Right lobe of liver (tissue), 6 donors: ENCODE results near the gene RECK. TPM values are rescaled to one million over a fixed set of nuclear protein-coding genes. Genes with fewer than 3 reads are reported as not detected.

Experiments used
- ATAC-seq, 4 donors: fragments of 200-7000 bp; cut with Tn5 transposase; one replicate each; pipeline ENCODE4 v1.9.1; 2020; ENCODE audit warnings: mild to moderate bottlenecking in 4 of 4, moderate library complexity in 4 of 4
- DNase-seq, 3 donors: peaks; one replicate each; pipeline ENCODE4 v3.0.0-alpha.2; 2020
- H3K27ac ChIP-seq, 3 donors: fragments of 200-600 bp; one replicate each; pipeline ENCODE4 v1.8.0; 2022
- H3K27me3 ChIP-seq, 2 donors: fragments of 200-600 bp; one replicate each; pipeline ENCODE4 v1.8.0; 2022
- H3K36me3 ChIP-seq, 4 donors: fragments of 200-600 bp; sonication (generic) in 1 of 4; one replicate each; pipeline versions ENCODE4 v1.5.1 to v1.8.0; 2017 to 2022; ENCODE audit warnings: control low read depth in 1 of 4
- H3K4me1 ChIP-seq, 4 donors: fragments of 200-600 bp; sonication (generic) in 1 of 4; one replicate each; pipeline versions ENCODE4 v1.5.1 to v1.8.0; 2017 to 2022; ENCODE audit warnings: control low read depth in 1 of 4
- H3K4me3 ChIP-seq, 3 donors: fragments of 200-600 bp; one replicate each; pipeline ENCODE4 v1.8.0; 2022
- H3K9me3 ChIP-seq, 4 donors: fragments of 200-600 bp; sonication (generic) in 1 of 4; one replicate each; pipeline versions ENCODE4 v1.5.1 to v1.8.0; 2017 to 2022; ENCODE audit warnings: control low read depth in 1 of 4
- POLR2A ChIP-seq: fragments of 450-650 bp; IDR thresholded peaks from one replicate; pipeline ENCODE4 v1.6.1; 2017; ENCODE audit warnings: antibody characterized with exemption, mild to moderate bottlenecking
- WGBS: methylation state at CpG from one replicate; pipeline ENCODE4 v1.1.6; 2018; ENCODE audit warnings: low coverage, low lambda C conversion rate; ENCODE audit not compliant: insufficient coverage; ENCODE audit errors: missing lambda C conversion rate; 5-methylcytosine and 5-hydroxymethylcytosine counted together
- intact Hi-C, 2 donors: fragments of 100-400 bp; cut with DNase I; formaldehyde crosslinking; loops; one replicate each; pipeline versions ENCODE4 v1.11.2 to v1.14.1; 2022
- total RNA-seq, 6 experiments: library from RNA; depleted of rRNA in 2 of 6; stranded (reverse); fragments of >200 nt in 2 of 6; fragmentation: NEBNext Ultra II Directional in 3 of 6; extraction: Animal tissue kit (Norgen Biotek cat#: 25700) in 3 of 6; gene quantifications; one replicate each; pipeline versions ENCODE4 v1.1.0 to v1.2.4, GENCODE V29; 2016 to 2023
- TF ChIP-seq, protein P1 (sequence below), 4 donors: fragments of 200-600 bp in 3 of 4; fragments of 450-650 bp in 1 of 4; IDR thresholded peaks; one replicate each; pipeline versions ENCODE4 v1.5.1 to v1.8.0; 2016 to 2022; ENCODE audit warnings: antibody characterized with exemption in 4 of 4, mild to moderate bottlenecking in 2 of 4
- donor health status: DM: no; HTN: yes; CAD: no.
- donor health status: DM: no; HTN: no; CAD: no.
- donor health status: DM: no; HTN: no; CAD: no.
- donor health status: DM: no; HTN: yes; CAD: no.
- donor health status: DM: no; HTN: yes; CAD: no.

Gene RECK
- total RNA-seq, 6 experiments from 2014 or later = 2.0 to 6.2 (median 2.6) TPM

DNA sequence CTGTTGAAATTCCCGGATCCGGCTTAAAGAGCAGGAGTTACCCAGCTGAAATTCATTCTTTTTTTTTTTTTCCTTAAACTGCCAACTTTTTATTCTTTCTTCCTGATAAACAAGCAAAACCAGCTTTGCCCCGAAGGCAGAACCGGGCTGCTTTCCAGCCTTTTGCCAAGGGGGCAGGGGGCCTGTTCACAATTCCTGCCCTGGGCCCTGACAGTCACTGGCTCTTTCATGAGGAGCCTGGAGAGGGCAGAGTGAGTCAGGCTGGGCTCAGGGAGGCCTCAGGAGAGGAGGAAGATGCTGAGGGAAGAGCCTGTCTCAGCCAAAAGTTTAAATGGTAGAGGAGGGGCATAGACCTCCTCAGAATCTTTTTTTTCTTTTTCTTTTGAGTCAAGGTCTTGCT is 104.6 kb downstream of the RECK start:
- Histone ChIP-seq H3K9me3 (no peaks in the 10 kb centered on the region), H3K4me3 (no peak overlapping the region), H3K4me1 (peaks cover 0 to 16% (median 3%) of the 10 kb centered on the region in 4 donors), H3K27me3 (peaks cover 0 to 6% of the 10 kb centered on the region in 2 donors), H3K36me3 (no peaks in the 10 kb centered on the region), H3K27ac (no peak overlapping the region)
- ATAC-seq (no peak), DNase-seq (no peak)
- intact Hi-C loops = no loop called here
- 85% methylated on average over 4 of the region's 4 CpGs for WGBS
- no peak for TF ChIP-seq POLR2A
- TF ChIP-seq, protein P1, sequence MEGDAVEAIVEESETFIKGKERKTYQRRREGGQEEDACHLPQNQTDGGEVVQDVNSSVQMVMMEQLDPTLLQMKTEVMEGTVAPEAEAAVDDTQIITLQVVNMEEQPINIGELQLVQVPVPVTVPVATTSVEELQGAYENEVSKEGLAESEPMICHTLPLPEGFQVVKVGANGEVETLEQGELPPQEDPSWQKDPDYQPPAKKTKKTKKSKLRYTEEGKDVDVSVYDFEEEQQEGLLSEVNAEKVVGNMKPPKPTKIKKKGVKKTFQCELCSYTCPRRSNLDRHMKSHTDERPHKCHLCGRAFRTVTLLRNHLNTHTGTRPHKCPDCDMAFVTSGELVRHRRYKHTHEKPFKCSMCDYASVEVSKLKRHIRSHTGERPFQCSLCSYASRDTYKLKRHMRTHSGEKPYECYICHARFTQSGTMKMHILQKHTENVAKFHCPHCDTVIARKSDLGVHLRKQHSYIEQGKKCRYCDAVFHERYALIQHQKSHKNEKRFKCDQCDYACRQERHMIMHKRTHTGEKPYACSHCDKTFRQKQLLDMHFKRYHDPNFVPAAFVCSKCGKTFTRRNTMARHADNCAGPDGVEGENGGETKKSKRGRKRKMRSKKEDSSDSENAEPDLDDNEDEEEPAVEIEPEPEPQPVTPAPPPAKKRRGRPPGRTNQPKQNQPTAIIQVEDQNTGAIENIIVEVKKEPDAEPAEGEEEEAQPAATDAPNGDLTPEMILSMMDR (IDR thresholded peaks at IDR 0.05) = no peak

DNA sequence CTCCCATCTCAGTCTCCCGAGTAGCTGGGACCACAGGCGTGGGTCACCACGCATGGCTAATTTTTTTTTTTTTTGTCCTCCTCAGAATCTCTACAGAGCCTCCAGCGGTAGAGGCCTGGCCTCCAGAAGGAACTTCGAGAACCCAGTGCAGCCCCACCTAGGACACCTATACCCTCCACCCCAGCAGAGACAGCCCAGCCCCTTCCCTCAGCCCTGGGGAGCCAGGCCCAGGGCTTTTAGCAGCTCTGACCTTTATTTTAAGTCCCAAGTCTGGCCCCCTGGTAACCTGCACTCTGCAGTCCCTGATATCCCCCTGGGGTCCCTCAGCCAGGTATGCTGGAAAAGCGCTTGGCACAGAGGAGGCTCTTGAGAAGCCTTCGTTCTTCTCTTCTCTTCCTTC is 105.0 kb downstream of the RECK start:
- TF ChIP-seq, protein P1 (IDR thresholded peaks at IDR 0.05) = no peak
- no peak for TF ChIP-seq POLR2A
- no peak for DNase-seq
- ATAC-seq = no peak
- Histone ChIP-seq H3K4me1 (peaks cover 0 to 14% (median 3%) of the 10 kb centered on the region in 4 donors), H3K4me3 (no peak overlapping the region), H3K36me3 (no peaks in the 10 kb centered on the region), H3K27ac (peak overlapping the region in 1 of 3 donors; percentile 81), H3K9me3 (no peaks in the 10 kb centered on the region), H3K27me3 (peaks cover 0 to 3% of the 10 kb centered on the region in 2 donors)
- WGBS = 91% methylated on average over 5 of the region's 7 CpGs
- intact Hi-C loops = no loop called here

DNA sequence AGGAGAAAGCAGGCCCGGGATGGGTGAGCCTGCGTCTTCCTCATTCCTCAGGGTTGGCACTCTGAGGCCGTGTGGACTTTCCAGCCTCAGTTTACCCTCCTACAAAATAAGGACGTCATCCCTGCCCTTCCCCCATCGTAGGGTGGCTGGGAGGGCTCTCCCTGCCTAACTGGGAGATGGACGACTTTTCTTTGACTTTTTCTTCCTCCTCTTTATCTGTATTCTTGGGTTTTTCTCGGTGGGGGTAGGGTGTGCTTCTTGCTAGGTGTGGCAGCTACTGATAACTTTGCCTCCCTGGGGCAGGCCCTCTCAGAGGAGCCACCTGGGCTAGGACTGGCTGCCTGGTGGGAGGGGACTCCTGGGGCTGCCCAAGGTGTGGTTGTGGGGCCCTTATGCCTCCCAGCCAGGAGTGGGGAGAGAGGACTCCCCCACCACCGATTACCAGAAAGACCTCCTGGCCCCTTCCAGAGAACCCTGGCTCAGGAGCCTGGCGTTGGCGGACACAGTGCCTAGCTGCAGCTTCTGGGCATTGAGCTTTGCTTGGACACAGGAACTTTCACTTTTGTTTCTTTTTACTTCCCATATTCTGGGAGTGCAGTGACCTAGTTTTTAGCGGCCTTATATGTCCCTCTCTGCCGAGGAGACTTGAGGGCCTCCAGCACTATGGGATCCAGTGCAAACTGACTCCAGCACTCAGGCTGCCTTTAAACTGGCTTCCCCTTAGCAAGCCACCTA is 106.0 kb downstream of the RECK start:
- TF ChIP-seq POLR2A = no peak
- TF ChIP-seq, protein P1 (IDR thresholded peaks at IDR 0.05) = no peak
- intact Hi-C loops = no loop called here
- Histone ChIP-seq H3K27me3 (no peaks in the 10 kb centered on the region), H3K4me3 (peak overlapping the region in 2 of 3 donors; percentile 1 to 31), H3K27ac (peak overlapping the region; percentile 52 to 81 (median 79)), H3K4me1 (peaks cover 0 to 7% (median 3%) of the 10 kb centered on the region in 4 donors), H3K9me3 (no peaks in the 10 kb centered on the region), H3K36me3 (no peaks in the 10 kb centered on the region)
- 47% methylated on average over 10 of the region's 12 CpGs for WGBS
- DNase-seq (peak in 2 of 3 donors; percentile 46 to 56), ATAC-seq (peak; percentile 85 to 91 (median 88))

DNA sequence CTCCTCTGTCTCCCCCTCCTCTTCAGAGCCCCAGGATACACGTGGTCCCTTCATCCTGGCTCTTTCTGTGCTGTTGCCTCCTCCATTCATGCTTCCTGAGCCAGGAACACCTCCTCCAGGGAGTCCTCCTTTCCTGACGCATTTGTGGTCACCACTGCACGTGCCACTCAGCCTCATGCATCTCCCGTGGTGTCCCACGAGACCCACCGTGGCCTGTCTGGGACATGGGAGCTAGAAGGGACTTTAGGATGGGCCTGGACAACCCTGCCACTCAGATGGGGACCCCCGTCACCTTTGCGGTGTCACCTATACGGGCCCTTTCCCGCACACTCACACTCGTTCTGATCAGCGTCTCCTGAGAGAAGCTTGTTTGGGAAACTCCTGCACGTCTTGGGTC is 106.5 kb downstream of the RECK start:
- DNase-seq (peak in 1 of 3 donors; percentile 52), ATAC-seq (no peak)
- TF ChIP-seq, protein P1 (IDR thresholded peaks at IDR 0.05) = no peak
- no peak for TF ChIP-seq POLR2A
- H3K9me3 ChIP-seq = no peaks in the 10 kb centered on the region
- intact Hi-C loops = no loop called here
- H3K4me3 ChIP-seq = peak overlapping the region in 2 of 3 donors; percentile 1 to 31
- peak overlapping the region; percentile 52 to 81 (median 79) for H3K27ac ChIP-seq
- H3K27me3 ChIP-seq = no peaks in the 10 kb centered on the region
- H3K36me3 ChIP-seq = no peaks in the 10 kb centered on the region
- WGBS = 68% methylated on average over 7 of the region's 13 CpGs
- peaks cover 0 to 7% (median 3%) of the 10 kb centered on the region in 4 donors for H3K4me1 ChIP-seq
